GM23338 (cell line): Measurements from ENCODE around the gene CBFA2T2. TPM values are rescaled to one million over a fixed set of nuclear protein-coding genes. Genes with fewer than 3 reads are reported as not detected.
A peak's percentile ranks its signal among the peaks of the same experiment; 100 is the strongest.

Source experiments
- ATAC-seq: fragments of 200-7000 bp; cut with Tn5 transposase; 3 replicates; pipeline ENCODE4 v1.9.1; 2020
- DNase-seq: peaks from one replicate; pipeline ENCODE4 v3.0.0-alpha.2; 2015; ENCODE audit warnings: low spot score
- H2AFZ ChIP-seq: fragments of 200-600 bp; sonication (generic); 2 replicates; pipeline ENCODE4 v1.8.0; 2016; ENCODE audit warnings: antibody characterized with exemption, mild to moderate bottlenecking, moderate library complexity
- H3F3A ChIP-seq: fragments of 200-600 bp; sonication (generic); replicated peaks from 2 replicates; pipeline ENCODE4 v1.8.0; 2017; ENCODE audit warnings: antibody characterized with exemption, mixed run types, low read depth
- H3K27ac ChIP-seq: fragments of 200-600 bp; sonication (generic); 2 replicates; pipeline ENCODE4 v1.6.1; 2016; ENCODE audit warnings: low read depth
- H3K27me3 ChIP-seq: fragments of 200-600 bp; sonication (generic); 2 replicates; pipeline ENCODE4 v1.8.0; 2016; ENCODE audit warnings: mild to moderate bottlenecking, mixed run types, moderate library complexity; ENCODE audit not compliant: insufficient read depth
- H3K36me3 ChIP-seq: fragments of 200-600 bp; sonication (generic); 2 replicates; pipeline ENCODE4 v1.8.0; 2016; ENCODE audit warnings: mild to moderate bottlenecking; ENCODE audit not compliant: insufficient read depth
- H3K4me1 ChIP-seq: fragments of 200-600 bp; sonication (generic); 2 replicates; pipeline ENCODE4 v1.8.0; 2016; ENCODE audit warnings: mild to moderate bottlenecking, moderate library complexity; ENCODE audit not compliant: insufficient read depth
- H3K4me2 ChIP-seq: fragments of 200-600 bp; sonication (generic); 2 replicates; pipeline ENCODE4 v1.7.1; 2017; ENCODE audit warnings: mixed run types
- H3K4me3 ChIP-seq: fragments of 200-600 bp; sonication (generic); 2 replicates; pipeline ENCODE4 v1.6.1; 2016; ENCODE audit warnings: mixed run types
- H3K79me2 ChIP-seq: fragments of 200-600 bp; sonication (generic); replicated peaks from 2 replicates; pipeline ENCODE4 v1.8.0; 2017; ENCODE audit warnings: mild to moderate bottlenecking; ENCODE audit not compliant: insufficient read depth
- H3K9me2 ChIP-seq: fragments of 200-600 bp; sonication (generic); 2 replicates; pipeline ENCODE4 v1.8.0; 2017; ENCODE audit not compliant: insufficient read depth
- H4K20me1 ChIP-seq: fragments of 200-600 bp; sonication (generic); replicated peaks from 2 replicates; pipeline ENCODE4 v1.8.0; 2017; ENCODE audit warnings: mild to moderate bottlenecking; ENCODE audit not compliant: insufficient read depth
- H3K27ac Mint-ChIP-seq: 2 replicates; pipeline ENCODE4 v1.8.0; 2020; ENCODE audit warnings: inconsistent platforms, mild to moderate bottlenecking, moderate library complexity, mixed read lengths
- H3K27me3 Mint-ChIP-seq: 3 replicates; pipeline ENCODE4 v1.8.0; 2022; ENCODE audit warnings: low read depth, mild to moderate bottlenecking, moderate library complexity, mixed read lengths, inconsistent platforms; ENCODE audit not compliant: insufficient read depth, poor library complexity
- H3K36me3 Mint-ChIP-seq: 3 replicates; pipeline ENCODE4 v1.8.0; 2021; ENCODE audit warnings: low read depth, mild to moderate bottlenecking, inconsistent platforms, moderate library complexity, mixed read lengths
- H3K4me1 Mint-ChIP-seq: 3 replicates; pipeline ENCODE4 v1.8.0; 2020; ENCODE audit warnings: mild to moderate bottlenecking, inconsistent platforms, mixed read lengths
- H3K4me3 Mint-ChIP-seq: 3 replicates; pipeline ENCODE4 v1.8.0; 2021; ENCODE audit warnings: moderate library complexity, mild to moderate bottlenecking, inconsistent platforms, mixed read lengths
- H3K9me3 Mint-ChIP-seq: 3 replicates; pipeline ENCODE4 v1.8.0; 2020; ENCODE audit warnings: moderate library complexity, mild to moderate bottlenecking, inconsistent platforms, mixed read lengths
- CREB1 ChIP-seq: fragments of 250-450 bp; sonication (Bioruptor Pico); IDR thresholded peaks from 2 replicates; pipeline ENCODE4 v1.5.0; 2020; ENCODE audit warnings: low read depth, mild to moderate bottlenecking, moderate library complexity
- CTCF ChIP-seq, 2 experiments: fragments of 200-600 bp in 1 of 2; sonication (generic) in 1 of 2; conservative IDR thresholded peaks; 2 replicates each; pipeline versions ENCODE4 v1.5.1 to v1.6.1; 2016 to 2017; ENCODE audit warnings: antibody characterized with exemption in 2 of 2, low read depth in 2 of 2, mild to moderate bottlenecking in 2 of 2, moderate library complexity in 1 of 2
- ETS1 ChIP-seq: IDR thresholded peaks from 2 replicates; pipeline ENCODE4 v1.6.1; 2016; ENCODE audit warnings: antibody characterized with exemption
- EZH2 ChIP-seq: fragments of 200-600 bp; sonication (generic); IDR thresholded peaks from one replicate; pipeline ENCODE4 v1.8.0; 2017; ENCODE audit warnings: antibody characterized with exemption, mild to moderate bottlenecking, low read depth; ENCODE audit not compliant: unreplicated experiment
- EZH2phosphoT487 ChIP-seq: fragments of 200-600 bp; sonication (generic); IDR thresholded peaks from one replicate; pipeline ENCODE4 v1.8.1; 2018; ENCODE audit warnings: antibody characterized with exemption; ENCODE audit not compliant: unreplicated experiment
- JUNB ChIP-seq: IDR thresholded peaks from one replicate; pipeline ENCODE4 v1.6.1; 2016; ENCODE audit warnings: antibody characterized with exemption; ENCODE audit not compliant: unreplicated experiment
- NANOG ChIP-seq: IDR thresholded peaks from 2 replicates; pipeline ENCODE4 v1.6.1; 2016; ENCODE audit warnings: antibody characterized with exemption, borderline replicate concordance
- POLR2AphosphoS5 ChIP-seq: IDR thresholded peaks from 2 replicates; pipeline ENCODE4 v1.6.1; 2016; ENCODE audit warnings: antibody characterized with exemption, low read depth
- REST ChIP-seq: IDR thresholded peaks from one replicate; pipeline ENCODE4 v1.6.1; 2018; ENCODE audit warnings: antibody characterized with exemption; ENCODE audit not compliant: unreplicated experiment
- STAT1 ChIP-seq: IDR thresholded peaks from one replicate; pipeline ENCODE4 v1.6.1; 2016; ENCODE audit warnings: antibody characterized with exemption; ENCODE audit not compliant: unreplicated experiment
- ZNF114 ChIP-seq: fragments of 250-450 bp; sonication (Bioruptor Pico); IDR thresholded peaks from 2 replicates; pipeline ENCODE4 v1.5.0; 2020; ENCODE audit warnings: mild to moderate bottlenecking, moderate library complexity
- ZNF331 ChIP-seq: fragments of 250-450 bp; sonication (Bioruptor Pico); IDR thresholded peaks from 2 replicates; pipeline ENCODE4 v1.5.0; 2020; ENCODE audit warnings: low read depth, mild to moderate bottlenecking, moderate library complexity
- ZNF462 ChIP-seq: fragments of 250-450 bp; sonication (Bioruptor Pico); IDR thresholded peaks from 2 replicates; pipeline ENCODE4 v1.5.0; 2020; ENCODE audit warnings: mild to moderate bottlenecking, moderate library complexity
- polyA plus RNA-seq: library from polyadenylated mRNA; unstranded; fragments of >200 nt; fragmentation: Nextera tagmentation; extraction: Ambion mirVana; gene quantifications from 2 replicates; pipeline ENCODE4 v1.2.1, GENCODE V29; 2016
- total RNA-seq: library from RNA; depleted of rRNA; stranded (reverse); fragments of >200 nt; shearing (Covaris generic); gene quantifications from 2 replicates; pipeline ENCODE4 v1.2.3, GENCODE V29; 2014

CBFA2T2 gene
- total and polyA plus RNA-seq, 2 experiments from 2014 or later: 12.7 to 15.8 TPM

DNA sequence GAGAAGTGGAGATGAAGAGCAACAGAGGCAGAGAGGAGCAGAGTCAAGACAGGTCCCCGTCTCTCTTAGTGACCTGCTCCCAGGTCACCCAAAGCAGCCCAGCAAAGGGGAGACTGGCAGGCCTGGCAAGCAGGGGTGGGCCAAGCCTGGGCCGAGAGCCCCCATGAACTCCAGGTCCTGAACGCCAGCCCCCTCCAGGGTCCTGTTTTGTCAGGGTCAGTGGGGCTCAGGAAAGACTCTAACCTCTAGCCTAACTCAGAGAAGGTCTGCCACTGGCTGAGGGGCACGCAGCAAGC lies 183.2 kb downstream of the CBFA2T2 start:
- H2AFZ ChIP-seq: no peak overlapping the region
- peaks cover 9% of the 10 kb centered on the region for H4K20me1 ChIP-seq
- H3K4me1 ChIP-seq: peaks cover 19% of the 10 kb centered on the region
- no peaks in the 10 kb centered on the region; the same call in 2 of the 3 replicates for H3K9me3 Mint-ChIP-seq
- H3K27me3 ChIP-seq: 0 out of 2 replicates have a peak, but pooled peaks cover 5% of the 10 kb centered on the region
- no peak for ATAC-seq
- H3K27me3 Mint-ChIP-seq: peaks cover 24% of the 10 kb centered on the region
- no peak overlapping the region for H3K27ac Mint-ChIP-seq
- peak overlapping the region; percentile 89 for H3K4me3 Mint-ChIP-seq
- H3K36me3 ChIP-seq: peaks cover 4% of the 10 kb centered on the region
- H3K36me3 Mint-ChIP-seq: peaks cover 53% of the 10 kb centered on the region
- H3K4me1 Mint-ChIP-seq: peaks cover 33% of the 10 kb centered on the region
- H3K4me2 ChIP-seq: peak overlapping the region; percentile 95
- H3K27ac ChIP-seq: no peak overlapping the region
- peaks cover 15% of the 10 kb centered on the region; the same call in 1 of the 2 replicates for H3F3A ChIP-seq
- TF ChIP-seq ZNF114 (no peak), ZNF331 (CRISPR knock-in tag) (no peak), ZNF462 (CRISPR knock-in tag) (no peak), REST (no peak), POLR2AphosphoS5 (no peak), NANOG (no peak), ETS1 (no peak), JUNB (no peak), EZH2 (no peak), EZH2phosphoT487 (no peak), STAT1 (no peak), CREB1 (CRISPR knock-in tag) (no peak), CTCF (conservative IDR thresholded peaks at IDR 0.05; ENCODE audit: low read depth in 2 of 2) (no peak)
- H3K4me3 ChIP-seq: peak overlapping the region; percentile 78
- no peaks in the 10 kb centered on the region; the same call in 1 of the 2 replicates for H3K79me2 ChIP-seq
- no peak for DNase-seq
- no peaks in the 10 kb centered on the region for H3K9me2 ChIP-seq
